Measurements from ENCODE around the gene PRRT1B. TPM values are rescaled to one million over a fixed set of nuclear protein-coding genes. Genes with fewer than 3 reads are reported as not detected.

The PRRT1B gene
- total RNA-seq, 6 experiments from 2014 or later, result not detected

DNA sequence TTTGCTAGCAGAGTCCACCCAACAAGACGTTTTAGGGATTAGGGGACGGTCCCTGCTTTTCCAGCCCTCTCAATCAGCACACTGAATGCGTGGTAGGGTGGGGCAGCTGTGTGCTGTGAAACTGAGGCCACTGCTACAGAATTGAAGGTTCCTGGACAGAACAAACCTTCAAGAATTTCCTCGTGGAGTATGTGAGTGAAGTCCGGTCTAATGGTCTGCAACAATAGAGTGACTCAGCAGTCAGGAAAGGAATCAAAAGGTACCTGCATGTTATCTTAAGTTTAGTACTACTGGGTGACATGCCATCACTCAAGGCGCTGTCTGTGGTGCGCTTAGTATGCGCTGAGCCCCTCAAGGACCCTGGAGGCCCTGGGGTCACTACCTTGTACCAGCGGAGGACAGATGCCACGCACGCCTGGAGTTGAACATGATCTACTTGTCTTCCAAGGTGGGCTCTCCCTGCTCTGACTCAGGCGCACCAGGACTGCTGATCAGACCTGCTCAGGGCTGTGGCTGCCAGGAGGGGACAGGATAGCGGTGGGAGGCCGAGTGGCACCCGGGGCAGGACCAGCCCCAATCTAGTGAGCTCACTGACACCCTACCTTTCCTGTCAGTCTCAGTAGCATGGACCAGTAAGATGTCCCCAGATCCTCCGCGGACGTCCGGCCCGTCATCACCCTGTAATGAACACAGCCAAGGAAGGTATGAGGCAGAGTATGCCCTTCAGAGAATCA lies 50.5 kb downstream of the PRRT1B start:
- Mint-ChIP-seq H3K9me3 (no peaks in the 10 kb centered on the region), H3K4me1 (ENCODE audit: low read depth) (no peaks in the 10 kb centered on the region), H3K27me3 (ENCODE audit: insufficient read depth) (no peaks in the 10 kb centered on the region), H3K27ac (no peak overlapping the region), H3K4me3 (no peak overlapping the region), H3K36me3 (ENCODE audit: low read depth) (no peaks in the 10 kb centered on the region)
- TF ChIP-seq, protein P1, sequence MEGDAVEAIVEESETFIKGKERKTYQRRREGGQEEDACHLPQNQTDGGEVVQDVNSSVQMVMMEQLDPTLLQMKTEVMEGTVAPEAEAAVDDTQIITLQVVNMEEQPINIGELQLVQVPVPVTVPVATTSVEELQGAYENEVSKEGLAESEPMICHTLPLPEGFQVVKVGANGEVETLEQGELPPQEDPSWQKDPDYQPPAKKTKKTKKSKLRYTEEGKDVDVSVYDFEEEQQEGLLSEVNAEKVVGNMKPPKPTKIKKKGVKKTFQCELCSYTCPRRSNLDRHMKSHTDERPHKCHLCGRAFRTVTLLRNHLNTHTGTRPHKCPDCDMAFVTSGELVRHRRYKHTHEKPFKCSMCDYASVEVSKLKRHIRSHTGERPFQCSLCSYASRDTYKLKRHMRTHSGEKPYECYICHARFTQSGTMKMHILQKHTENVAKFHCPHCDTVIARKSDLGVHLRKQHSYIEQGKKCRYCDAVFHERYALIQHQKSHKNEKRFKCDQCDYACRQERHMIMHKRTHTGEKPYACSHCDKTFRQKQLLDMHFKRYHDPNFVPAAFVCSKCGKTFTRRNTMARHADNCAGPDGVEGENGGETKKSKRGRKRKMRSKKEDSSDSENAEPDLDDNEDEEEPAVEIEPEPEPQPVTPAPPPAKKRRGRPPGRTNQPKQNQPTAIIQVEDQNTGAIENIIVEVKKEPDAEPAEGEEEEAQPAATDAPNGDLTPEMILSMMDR (IDR thresholded peaks at IDR 0.05), result no peak
- no peak for DNase-seq

GRCh38 chr9:131596430-131596743 lies 51.1 kb downstream of the PRRT1B start:
- no peak overlapping the region for H3K27ac Mint-ChIP-seq
- H3K4me1 Mint-ChIP-seq (ENCODE audit: low read depth), result no peaks in the 10 kb centered on the region
- no peak overlapping the region for H3K4me3 Mint-ChIP-seq
- TF ChIP-seq, protein P1 (IDR thresholded peaks at IDR 0.05), result no peak
- DNase-seq, result no peak
- H3K27me3 Mint-ChIP-seq (ENCODE audit: insufficient read depth), result no peaks in the 10 kb centered on the region
- H3K36me3 Mint-ChIP-seq (ENCODE audit: low read depth), result peaks cover 4% of the 10 kb centered on the region; the same call in 1 of the 2 replicates
- H3K9me3 Mint-ChIP-seq, result no peaks in the 10 kb centered on the region

- H3K9me3 Mint-ChIP-seq, result no peaks in the 10 kb centered on the region
- DNase-seq, result no peak
- TF ChIP-seq, protein P1 (IDR thresholded peaks at IDR 0.05), result no peak
- no peak overlapping the region for H3K4me3 Mint-ChIP-seq
- H3K36me3 Mint-ChIP-seq (ENCODE audit: low read depth), result peaks cover 7% of the 10 kb centered on the region; the same call in 1 of the 2 replicates
- H3K27me3 Mint-ChIP-seq (ENCODE audit: insufficient read depth), result 0 out of 2 replicates have a peak, but pooled peaks cover 1% of the 10 kb centered on the region
- H3K4me1 Mint-ChIP-seq (ENCODE audit: low read depth), result no peaks in the 10 kb centered on the region
- H3K27ac Mint-ChIP-seq, result no peak overlapping the region
These were observed 51.9 kb downstream of the PRRT1B start for GRCh38 chr9:131597246-131597645.

GRCh38 chr9:131598121-131598520 lies 52.8 kb downstream of the PRRT1B start:
- Mint-ChIP-seq H3K27me3 (ENCODE audit: insufficient read depth) (0 out of 2 replicates have a peak, but pooled peaks cover 1% of the 10 kb centered on the region), H3K9me3 (no peaks in the 10 kb centered on the region), H3K4me1 (ENCODE audit: low read depth) (no peaks in the 10 kb centered on the region), H3K36me3 (ENCODE audit: low read depth) (peaks cover 7% of the 10 kb centered on the region; the same call in 1 of the 2 replicates), H3K27ac (no peak overlapping the region), H3K4me3 (no peak overlapping the region)
- no peak for DNase-seq
- TF ChIP-seq, protein P1 (IDR thresholded peaks at IDR 0.05), result no peak

GRCh38 chr9:131601683-131602181 lies 56.4 kb downstream of the PRRT1B start:
- DNase-seq, result no peak
- H3K9me3 Mint-ChIP-seq, result no peaks in the 10 kb centered on the region
- H3K27ac Mint-ChIP-seq, result no peak overlapping the region
- peaks cover 15% of the 10 kb centered on the region; the same call in 1 of the 2 replicates for H3K36me3 Mint-ChIP-seq (ENCODE audit: low read depth)
- no peak overlapping the region for H3K4me3 Mint-ChIP-seq
- TF ChIP-seq, protein P1 (IDR thresholded peaks at IDR 0.05), result no peak
- 0 out of 2 replicates have a peak, but pooled peaks cover 1% of the 10 kb centered on the region for H3K27me3 Mint-ChIP-seq (ENCODE audit: insufficient read depth)
- peaks cover 10% of the 10 kb centered on the region for H3K4me1 Mint-ChIP-seq (ENCODE audit: low read depth)

Measured in HFFc6 (cell line).